Fibroblast of gingiva (primary cell): ENCODE data around the gene MYLK4.
"Not testable (repeated sequence)": the region's sequence is repeated elsewhere in the genome, so short reads cannot be mapped to it uniquely, and the experiment has no call there.

Source experiments
- DNase-seq: peaks from one replicate; pipeline ENCODE4 v3.0.0-alpha.2; 2011; ENCODE audit warnings: low read depth

The MYLK4 gene

DNA sequence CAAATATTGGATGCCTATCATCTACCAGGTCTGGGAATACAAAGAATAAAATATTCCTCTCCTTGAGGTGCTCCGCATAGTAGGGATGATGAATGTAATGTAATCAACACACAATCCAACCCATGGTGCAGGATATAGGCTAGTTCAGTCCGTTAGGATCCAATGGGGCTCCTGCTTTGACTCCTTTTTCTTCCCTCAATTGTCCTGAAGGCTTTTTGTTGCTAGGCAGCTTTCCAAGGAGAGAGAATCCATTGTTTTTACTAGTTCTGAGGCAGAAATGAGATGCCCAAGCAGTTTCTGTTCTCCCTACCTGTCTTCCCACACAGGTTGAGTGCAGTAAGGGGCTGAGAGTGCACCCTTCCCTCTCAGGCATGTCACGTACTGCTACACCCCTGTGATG is 26.5 kb upstream of the MYLK4 start:
- no peak for DNase-seq

- no peak for DNase-seq
Measured at GRCh38 chr6:2775003-2775402, 24.3 kb upstream of the MYLK4 start.

DNA sequence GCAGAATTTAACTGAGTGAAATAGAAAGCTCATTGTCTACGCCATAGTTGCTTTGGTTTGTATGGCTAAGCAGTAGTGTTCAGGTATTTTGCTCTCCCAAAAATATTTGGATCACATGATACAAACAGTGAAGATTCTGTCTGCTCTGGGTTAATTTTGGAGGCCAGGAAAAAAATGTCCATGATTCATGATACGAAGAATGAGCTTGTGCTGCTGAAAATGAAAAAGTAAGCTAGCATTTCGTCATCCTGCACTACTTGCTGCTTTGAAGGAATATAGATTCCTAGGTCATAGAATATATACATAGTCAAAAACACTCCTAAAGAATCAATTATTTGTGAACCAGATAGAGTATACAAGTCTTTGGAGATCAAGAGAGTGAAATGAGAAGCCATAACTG is 22.7 kb upstream of the MYLK4 start:
- no peak for DNase-seq

DNA sequence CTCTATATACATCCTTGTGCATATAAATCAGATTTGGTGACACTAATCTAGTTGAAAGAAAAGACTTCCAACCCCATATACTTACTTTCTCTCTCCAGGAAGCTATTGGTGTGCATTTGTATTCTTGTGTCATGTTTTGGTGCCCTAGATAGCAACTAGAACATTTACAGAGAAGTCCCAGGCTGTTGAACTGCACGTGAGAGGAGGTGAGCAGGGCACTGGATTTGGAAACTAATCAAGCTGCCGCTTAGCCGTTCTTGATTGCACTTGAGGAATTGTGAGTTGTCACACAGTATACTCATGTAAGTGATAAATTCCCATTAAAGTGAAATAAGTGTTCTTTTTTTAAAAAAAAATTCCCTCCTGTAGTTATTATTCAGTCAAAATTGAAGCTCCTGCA is 22.1 kb upstream of the MYLK4 start:
- no peak for DNase-seq

DNA sequence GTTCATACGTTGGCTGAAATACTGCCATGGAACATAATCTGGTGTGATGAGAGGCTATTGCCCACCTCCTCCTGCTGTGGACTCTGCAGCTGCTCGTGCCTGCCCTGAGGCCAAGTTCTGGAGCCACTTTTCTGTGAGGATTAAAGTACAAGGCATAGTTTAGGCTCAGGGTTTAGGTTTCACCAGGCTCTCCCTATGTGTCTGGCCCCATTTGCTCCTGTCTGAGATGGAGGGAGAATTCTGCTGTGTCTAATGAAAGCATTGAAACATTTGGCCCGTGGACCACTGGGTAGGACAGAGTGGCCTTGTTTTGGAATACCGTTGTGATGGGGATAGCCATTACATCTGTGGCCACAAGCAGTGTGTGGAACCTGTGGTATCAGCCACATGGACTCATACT is 20.4 kb upstream of the MYLK4 start:
- DNase-seq, result no peak

DNA sequence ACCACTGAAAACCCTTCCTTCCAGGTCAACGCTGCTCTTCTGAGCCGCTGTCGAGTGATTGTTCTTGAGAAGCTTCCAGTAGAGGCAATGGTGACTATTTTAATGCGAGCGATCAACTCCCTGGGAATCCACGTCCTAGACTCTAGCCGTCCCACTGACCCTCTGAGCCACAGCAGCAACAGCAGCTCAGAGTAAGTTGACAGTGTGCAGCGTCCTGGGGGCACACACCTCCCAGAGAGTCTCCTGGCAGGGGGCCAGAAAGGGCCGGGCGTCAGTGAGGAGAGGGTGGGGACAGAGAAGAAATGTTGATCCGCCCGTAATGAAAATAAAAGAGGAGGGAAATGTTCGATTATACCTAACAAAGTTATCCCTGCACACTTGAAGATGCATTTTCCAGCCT is 19.4 kb upstream of the MYLK4 start:
- DNase-seq, result no peak

DNA sequence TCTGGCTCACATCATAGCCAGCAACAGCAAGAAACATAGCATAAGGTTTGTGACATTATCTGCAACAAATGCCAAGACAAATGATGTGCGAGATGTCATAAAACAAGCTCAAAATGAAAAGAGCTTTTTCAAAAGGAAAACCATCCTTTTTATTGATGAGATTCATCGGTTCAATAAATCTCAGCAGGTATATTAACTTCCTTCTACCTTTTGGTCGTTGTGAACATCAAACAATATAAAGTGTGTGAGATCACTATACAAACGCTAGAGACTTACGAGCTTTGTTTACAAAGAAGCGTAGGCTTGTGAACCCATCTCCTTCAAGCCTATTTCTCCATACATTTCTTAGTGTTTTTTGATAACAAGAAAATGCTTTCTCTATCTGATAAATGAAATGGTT is 18.0 kb upstream of the MYLK4 start:
- DNase-seq, result no peak

GRCh38 chr6:2767657-2768524 is 17.2 kb upstream of the MYLK4 start:
- no peak for DNase-seq

DNA sequence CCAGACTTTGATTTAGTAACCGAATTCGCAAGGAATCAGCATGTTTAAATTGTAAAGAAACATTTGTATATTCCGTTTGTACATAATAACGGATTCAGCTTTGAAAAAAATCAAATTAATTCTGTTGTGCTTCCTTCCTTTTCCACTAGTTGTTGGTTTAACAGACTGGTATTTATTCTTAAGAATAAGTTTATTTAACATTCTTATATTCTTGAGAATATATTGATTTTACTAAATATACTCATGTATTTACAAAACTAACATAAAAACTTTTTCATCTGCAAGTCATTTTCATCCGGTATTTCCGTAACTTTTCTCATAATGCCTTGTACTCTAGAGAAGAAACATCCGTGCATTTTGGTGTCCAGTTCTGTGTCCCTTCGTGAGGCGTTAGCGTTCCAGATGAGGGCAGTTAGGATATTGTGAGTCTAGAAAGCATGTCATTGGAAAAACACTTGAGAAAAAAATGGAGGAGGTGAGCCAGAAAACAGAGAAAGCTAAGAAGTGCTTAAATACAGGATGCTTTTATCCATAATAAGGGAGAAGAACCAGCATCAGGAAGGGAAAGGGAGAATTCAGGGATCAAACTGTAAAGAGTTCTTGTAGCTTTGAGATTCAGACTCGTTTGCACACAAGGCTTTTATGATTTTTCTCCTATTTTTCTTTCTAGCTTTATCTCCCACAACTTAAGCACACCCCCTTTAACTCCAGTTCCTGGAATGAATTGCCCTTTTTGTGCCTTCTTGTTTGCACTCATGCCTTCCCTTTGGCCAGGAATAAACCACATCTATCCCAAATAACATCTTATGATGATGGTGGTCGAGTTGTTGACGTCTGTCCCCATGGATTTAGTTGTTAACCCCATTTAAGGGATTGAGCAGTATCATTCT is 16.3 kb upstream of the MYLK4 start:
- no peak for DNase-seq

GRCh38 chr6:2765896-2766766 is 15.4 kb upstream of the MYLK4 start:
- DNase-seq, result peak; percentile 47

GRCh38 chr6:2765166-2765895 is 14.6 kb upstream of the MYLK4 start, which contains the start of gene WRNIP1:
TSS of gene WRNIP1 (plus strand) at chr6:2765393. CDS start at chr6:2765623, 230 bp downstream.
- peak; percentile 100 for DNase-seq

GRCh38 chr6:2764610-2765165 is 14.0 kb upstream of the MYLK4 start:
- peak; percentile 80 for DNase-seq

GRCh38 chr6:2763876-2764540 is 13.3 kb upstream of the MYLK4 start:
- no peak for DNase-seq

GRCh38 chr6:2763345-2763841 is 12.7 kb upstream of the MYLK4 start:
- no peak for DNase-seq

DNA sequence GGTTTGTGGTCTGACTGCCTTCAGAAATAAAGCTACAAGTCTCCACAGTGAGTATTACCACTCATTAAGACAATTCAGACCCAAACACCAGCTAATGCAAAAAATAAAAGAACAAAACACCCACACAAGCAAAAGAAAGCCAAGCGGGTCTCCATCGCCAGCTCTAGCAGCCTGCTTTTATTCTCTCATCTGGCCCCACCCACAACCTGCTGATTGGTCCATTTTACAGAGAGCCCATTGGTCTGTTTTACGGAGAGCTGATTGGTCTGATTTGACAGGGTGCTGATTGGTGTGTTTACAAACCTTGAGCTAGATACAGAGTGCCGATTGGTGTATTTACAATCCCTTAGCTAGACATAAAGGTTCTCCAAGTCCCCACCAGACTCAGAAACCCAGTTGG is 12.1 kb upstream of the MYLK4 start:
- DNase-seq, result not testable (repeated sequence)

DNA sequence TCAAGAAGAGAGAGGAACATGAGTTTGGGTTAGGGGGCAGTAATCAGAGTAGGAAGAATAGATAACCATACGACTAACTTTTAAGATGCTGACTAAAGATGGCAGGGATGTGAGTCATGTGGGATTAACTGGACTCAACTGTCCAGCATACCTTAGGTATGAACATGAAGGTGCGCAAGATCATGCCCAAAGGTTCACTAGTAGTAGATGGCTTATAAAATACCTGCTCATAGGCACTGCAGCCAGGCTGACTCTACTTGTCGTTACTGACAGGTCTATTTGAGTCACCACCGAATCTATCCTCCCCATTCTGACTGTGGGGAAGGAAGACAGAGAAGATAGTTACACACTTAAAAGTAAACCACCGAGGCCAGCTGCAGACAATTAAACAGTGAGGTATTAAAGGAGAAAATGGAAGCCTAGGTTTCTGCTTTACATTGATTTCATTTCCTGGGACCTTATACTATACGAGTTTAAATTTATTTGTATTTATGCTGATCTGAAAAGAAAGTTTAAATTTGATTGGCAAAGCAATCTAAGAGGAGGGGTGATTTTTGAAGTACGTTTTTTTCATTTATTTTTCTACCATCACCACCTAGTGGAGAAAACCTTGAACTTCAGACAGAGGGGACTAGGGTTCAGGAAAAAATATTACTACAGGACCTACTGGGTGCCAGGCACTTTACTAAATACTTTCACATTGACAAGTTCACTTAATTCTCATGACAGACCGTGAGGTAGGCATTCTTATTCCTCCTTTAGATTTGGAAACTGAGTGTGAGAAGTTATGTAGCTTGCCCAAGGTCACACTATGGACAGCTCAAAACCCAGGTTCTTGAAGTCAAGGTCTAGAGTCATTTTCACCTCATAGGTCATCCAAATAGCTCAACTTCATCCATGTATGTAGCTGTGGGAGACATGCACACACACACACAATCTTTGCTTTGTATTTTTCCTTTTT is 10.4 kb upstream of the MYLK4 start:
- DNase-seq, result no peak

DNA sequence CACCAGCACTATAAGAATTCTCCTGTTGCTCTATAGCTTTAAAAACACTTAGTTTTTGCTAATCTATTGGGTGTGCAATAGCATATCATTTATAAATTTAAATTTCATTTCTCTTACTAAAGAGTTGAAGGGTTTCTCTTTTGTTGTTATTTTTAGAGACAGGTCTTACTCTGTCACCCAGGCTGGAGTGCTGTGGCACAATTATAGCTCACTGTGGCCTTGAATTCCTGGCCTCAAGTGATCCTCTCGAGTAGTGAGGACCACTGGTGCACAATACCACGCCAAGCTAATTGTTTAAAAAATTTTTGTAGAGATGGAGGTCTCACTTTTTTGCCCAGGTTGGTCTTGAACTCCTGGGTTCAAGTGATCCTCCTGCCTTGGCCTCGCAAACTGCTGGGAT is 8.3 kb upstream of the MYLK4 start:
- DNase-seq, result no peak

- DNase-seq, result no peak
Measured at GRCh38 chr6:2756687-2757224, 6.0 kb upstream of the MYLK4 start.

- no peak for DNase-seq
Measured at GRCh38 chr6:2756241-2756640, 5.5 kb upstream of the MYLK4 start.
